DND-41 (cell line): ENCODE data around the gene STAG1.
"Not testable (repeated sequence)": the region's sequence is repeated elsewhere in the genome, so short reads cannot be mapped to it uniquely, and the experiment has no call there.

ENCODE experiments used
- ATAC-seq: fragments of 200-7000 bp; cut with Tn5 transposase; 3 replicates; pipeline ENCODE4 v1.9.1; 2021; ENCODE audit warnings: low read depth; ENCODE audit not compliant: insufficient read depth
- DNase-seq: peaks from one replicate; pipeline ENCODE4 v3.0.0-alpha.2; 2020
- H2AFZ ChIP-seq: 2 replicates; pipeline ENCODE4 v1.6.0; 2012; ENCODE audit warnings: low read depth, low read length
- H3K27ac ChIP-seq: 2 replicates; pipeline ENCODE4 v1.5.1; 2012; ENCODE audit warnings: low read length, inconsistent platforms
- H3K27me3 ChIP-seq: fragments of 200-600 bp; sonication (generic); 2 replicates; pipeline ENCODE4 v1.6.0; 2012; ENCODE audit warnings: low read length, mild to moderate bottlenecking, inconsistent platforms; ENCODE audit not compliant: insufficient read depth, poor library complexity
- H3K36me3 ChIP-seq: 2 replicates; pipeline ENCODE4 v1.5.1; 2012; ENCODE audit warnings: low read length, inconsistent platforms; ENCODE audit not compliant: insufficient read depth
- H3K4me1 ChIP-seq: 2 replicates; pipeline ENCODE4 v1.5.1; 2012; ENCODE audit warnings: mild to moderate bottlenecking, low read length; ENCODE audit not compliant: insufficient read depth
- H3K4me2 ChIP-seq: 2 replicates; pipeline ENCODE4 v1.6.0; 2012; ENCODE audit warnings: mild to moderate bottlenecking, moderate library complexity, low read length, inconsistent platforms; ENCODE audit not compliant: insufficient read depth
- H3K4me3 ChIP-seq, 2 experiments: fragments of 200-600 bp in 1 of 2; shearing (Covaris generic) in 1 of 2; 2 replicates each; pipeline ENCODE4 v1.5.1; 2012 to 2016; ENCODE audit warnings: inconsistent platforms in 2 of 2, low read length in 2 of 2, mild to moderate bottlenecking in 2 of 2, low read depth in 1 of 2, moderate library complexity in 1 of 2
- H3K79me2 ChIP-seq: 2 replicates; pipeline ENCODE4 v1.6.0; 2012; ENCODE audit warnings: low read length, inconsistent platforms; ENCODE audit not compliant: insufficient read depth
- H3K9ac ChIP-seq: 2 replicates; pipeline ENCODE4 v1.6.0; 2012; ENCODE audit warnings: low read depth, mild to moderate bottlenecking, inconsistent platforms, low read length, moderate library complexity
- H3K9me3 ChIP-seq: 2 replicates; pipeline ENCODE4 v1.5.1; 2012; ENCODE audit warnings: low read length, moderate library complexity, mild to moderate bottlenecking, inconsistent platforms; ENCODE audit not compliant: insufficient read depth, severe bottlenecking
- H4K20me1 ChIP-seq: 2 replicates; pipeline ENCODE4 v1.6.0; 2012; ENCODE audit warnings: low read length; ENCODE audit not compliant: insufficient read depth
- CTCF ChIP-seq: IDR thresholded peaks from 2 replicates; pipeline ENCODE4 v1.5.1; 2012; ENCODE audit warnings: borderline replicate concordance, low read length, moderate library complexity, mild to moderate bottlenecking; ENCODE audit not compliant: poor library complexity, severe bottlenecking; ENCODE audit errors: extremely low read depth
- EZH2 ChIP-seq: IDR thresholded peaks from 3 replicates; pipeline ENCODE4 v1.6.1; 2012; ENCODE audit warnings: borderline replicate concordance, low read depth, mild to moderate bottlenecking, moderate library complexity, low read length, inconsistent platforms; ENCODE audit not compliant: severe bottlenecking

Gene STAG1

DNA sequence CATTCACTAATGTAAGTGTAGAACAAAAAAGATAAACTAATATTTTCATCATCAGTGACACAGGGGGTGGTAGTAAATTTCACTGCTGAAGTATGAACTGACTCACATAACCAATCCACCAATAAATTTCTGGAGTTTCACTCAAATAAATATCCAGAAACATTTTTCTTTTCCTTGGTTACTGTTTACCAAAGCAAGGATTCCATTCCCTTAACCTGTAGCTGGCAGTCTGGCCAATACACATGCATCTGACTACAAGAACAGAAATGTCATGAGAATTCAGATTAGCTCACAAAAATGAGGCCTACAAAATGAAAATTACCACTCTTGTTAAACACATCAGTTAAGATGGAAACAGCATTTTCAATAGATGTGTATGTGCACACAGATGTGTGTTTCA is 80.3 kb downstream of the STAG1 start:
- ATAC-seq (no peak), DNase-seq (no peak)
- Histone ChIP-seq H2AFZ (no peak overlapping the region), H3K9me3 (no peaks in the 10 kb centered on the region), H3K9ac (no peak overlapping the region), H3K79me2 (peaks cover 96% of the 10 kb centered on the region), H3K4me2 (no peak overlapping the region), H3K27me3 (no peaks in the 10 kb centered on the region), H3K4me1 (no peaks in the 10 kb centered on the region), H3K27ac (no peak overlapping the region), H3K36me3 (peaks cover 5% of the 10 kb centered on the region), H3K4me3 (no peak overlapping the region), H4K20me1 (peaks cover 65% of the 10 kb centered on the region)
- TF ChIP-seq EZH2 (no peak), CTCF (no peak)

- Histone ChIP-seq H3K9me3 (no peaks in the 10 kb centered on the region), H2AFZ (no peak overlapping the region), H3K27me3 (no peaks in the 10 kb centered on the region), H3K27ac (no peak overlapping the region), H3K4me2 (no peak overlapping the region), H3K4me3 (no peak overlapping the region), H3K79me2 (peaks cover 95% of the 10 kb centered on the region), H3K4me1 (no peaks in the 10 kb centered on the region; the same call in 1 of the 2 replicates), H4K20me1 (peaks cover 55% of the 10 kb centered on the region), H3K9ac (no peak overlapping the region), H3K36me3 (peaks cover 5% of the 10 kb centered on the region)
- ATAC-seq (no peak), DNase-seq (no peak)
- TF ChIP-seq EZH2 (no peak), CTCF (no peak)
These were observed 82.0 kb downstream of the STAG1 start for GRCh38 chr3:136670166-136670565.

- TF ChIP-seq EZH2, result no peak
- no peak for TF ChIP-seq CTCF
- Histone ChIP-seq H3K4me1 (no peaks in the 10 kb centered on the region; the same call in 1 of the 2 replicates), H3K27ac (no peak overlapping the region), H4K20me1 (peaks cover 64% of the 10 kb centered on the region), H3K79me2 (peaks cover 96% of the 10 kb centered on the region), H3K36me3 (peaks cover 5% of the 10 kb centered on the region), H3K9me3 (no peaks in the 10 kb centered on the region), H3K4me2 (no peak overlapping the region), H3K4me3 (no peak overlapping the region), H3K27me3 (no peaks in the 10 kb centered on the region), H3K9ac (no peak overlapping the region), H2AFZ (no peak overlapping the region)
- no peak for DNase-seq
- no peak for ATAC-seq
These were observed 85.1 kb downstream of the STAG1 start for GRCh38 chr3:136667081-136667480.

DNA sequence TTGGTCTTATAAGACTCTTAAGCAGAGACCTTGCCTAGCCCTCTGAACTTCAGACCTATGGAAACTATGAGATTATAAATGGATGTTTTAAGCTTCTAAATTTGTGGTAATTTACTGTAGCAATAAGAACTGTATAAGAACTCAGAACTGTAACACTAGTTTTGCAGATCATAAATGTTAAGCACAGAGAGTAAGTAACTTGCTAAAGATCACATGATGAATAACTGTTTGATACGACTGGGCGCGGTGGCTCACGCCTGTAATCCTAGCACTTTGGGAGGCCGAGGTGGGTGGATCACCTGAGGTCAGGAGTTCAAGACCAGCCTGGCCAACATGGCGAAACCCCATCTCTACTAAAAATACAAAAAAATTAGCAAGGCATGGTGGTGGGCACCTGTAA is 85.9 kb downstream of the STAG1 start:
- Histone ChIP-seq H4K20me1 (peaks cover 61% of the 10 kb centered on the region), H3K79me2 (peaks cover 96% of the 10 kb centered on the region)
- H3K4me1 ChIP-seq, ATAC-seq, H3K27ac ChIP-seq, H3K4me2 ChIP-seq, DNase-seq, H3K4me3 ChIP-seq, H2AFZ ChIP-seq, H3K27me3 ChIP-seq, H3K36me3 ChIP-seq, H3K9me3 ChIP-seq, H3K9ac ChIP-seq: not testable (repeated sequence)
